Prostate gland (tissue), 2 donors: Measurements from ENCODE around the gene PLCB4. TPM values are rescaled to one million over a fixed set of nuclear protein-coding genes. Genes with fewer than 3 reads are reported as not detected.

Experiments used
- DNase-seq: peaks from one replicate; pipeline ENCODE4 v3.0.0-alpha.2; 2019; ENCODE audit warnings: low spot score
- H3K27ac ChIP-seq, 2 donors: fragments of 200-600 bp; sonication (generic); 2 replicates each; pipeline ENCODE4 v1.5.1; 2017 to 2019
- H3K27me3 ChIP-seq: fragments of 200-600 bp; sonication (generic); replicated peaks from 2 replicates; pipeline ENCODE4 v1.5.1; 2019; ENCODE audit not compliant: insufficient read depth
- H3K36me3 ChIP-seq, 2 donors: fragments of 200-600 bp; sonication (generic); 1 replicate in 1 of 2; 2 replicates in 1 of 2; pipeline versions ENCODE4 v1.5.1 to v1.8.1; 2017 to 2019
- H3K4me1 ChIP-seq: fragments of 200-600 bp; sonication (generic); replicated peaks from 2 replicates; pipeline ENCODE4 v1.5.1; 2019
- H3K4me3 ChIP-seq, 2 donors: fragments of 200-600 bp; sonication (generic); 2 replicates each; pipeline ENCODE4 v1.5.1; 2017 to 2019
- H3K9me3 ChIP-seq: fragments of 200-600 bp; sonication (generic); 2 replicates; pipeline ENCODE4 v1.5.1; 2017
- POLR2A ChIP-seq: fragments of 450-650 bp; IDR thresholded peaks from one replicate; pipeline ENCODE4 v1.6.1; 2016; ENCODE audit warnings: antibody characterized with exemption, mild to moderate bottlenecking
- POLR2AphosphoS5 ChIP-seq: sonication (generic); formaldehyde crosslinking; IDR thresholded peaks from one replicate; pipeline ENCODE4 v1.6.1; 2017; ENCODE audit warnings: antibody characterized with exemption
- WGBS: methylation state at CpG from one replicate; pipeline ENCODE4 v1.1.5; 2018; 5-methylcytosine and 5-hydroxymethylcytosine counted together
- intact Hi-C: fragments of 100-400 bp; cut with DNase I; formaldehyde crosslinking; loops from one replicate; pipeline ENCODE4 v1.14.2; 2022
- total RNA-seq, 2 donors: library from RNA; depleted of rRNA; stranded (reverse); fragments of >200 nt; gene quantifications; one replicate each; pipeline ENCODE4 v1.1.0, GENCODE V29; 2016
- TF ChIP-seq, protein P1 (sequence below), 4 experiments: fragments of 200-600 bp in 2 of 4; fragments of 450-650 bp in 2 of 4; sonication (generic) in 2 of 4; IDR thresholded peaks; 1 replicate in 3 of 4; 2 replicates in 1 of 4; pipeline ENCODE4 v1.5.1; 2016 to 2019; ENCODE audit warnings: antibody characterized with exemption in 4 of 4, mild to moderate bottlenecking in 2 of 4, moderate library complexity in 2 of 4

Gene PLCB4
- total RNA-seq, 2 donors from 2014 or later, result 9.1 to 11.6 TPM

DNA sequence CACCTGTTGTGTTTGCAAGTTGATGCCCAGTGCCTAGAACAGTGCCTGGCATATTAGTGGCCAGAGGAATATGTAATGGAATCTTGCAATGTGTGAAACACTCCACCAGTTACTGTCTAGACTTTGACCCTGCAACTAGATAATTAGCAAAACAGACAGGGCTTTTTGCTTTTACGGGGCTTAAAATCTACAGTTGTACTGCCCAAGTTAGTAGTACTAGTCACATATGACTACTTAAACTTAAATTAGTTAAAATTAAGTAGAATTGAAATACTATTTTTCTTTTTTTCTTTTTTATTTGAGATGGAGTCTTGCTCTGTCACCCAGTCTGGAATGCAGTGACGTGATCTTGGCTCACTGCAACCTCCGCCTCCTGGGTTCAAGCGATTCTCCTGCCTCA, 44.3 kb upstream of the PLCB4 start:
- Histone ChIP-seq H3K4me3 (no peak overlapping the region), H3K27ac (no peak overlapping the region), H3K4me1 (no peaks in the 10 kb centered on the region), H3K27me3 (no peaks in the 10 kb centered on the region), H3K9me3 (no peaks in the 10 kb centered on the region), H3K36me3 (no peaks in the 10 kb centered on the region)
- DNase-seq, result no peak
- intact Hi-C loops, result no loop called here
- TF ChIP-seq, protein P1, sequence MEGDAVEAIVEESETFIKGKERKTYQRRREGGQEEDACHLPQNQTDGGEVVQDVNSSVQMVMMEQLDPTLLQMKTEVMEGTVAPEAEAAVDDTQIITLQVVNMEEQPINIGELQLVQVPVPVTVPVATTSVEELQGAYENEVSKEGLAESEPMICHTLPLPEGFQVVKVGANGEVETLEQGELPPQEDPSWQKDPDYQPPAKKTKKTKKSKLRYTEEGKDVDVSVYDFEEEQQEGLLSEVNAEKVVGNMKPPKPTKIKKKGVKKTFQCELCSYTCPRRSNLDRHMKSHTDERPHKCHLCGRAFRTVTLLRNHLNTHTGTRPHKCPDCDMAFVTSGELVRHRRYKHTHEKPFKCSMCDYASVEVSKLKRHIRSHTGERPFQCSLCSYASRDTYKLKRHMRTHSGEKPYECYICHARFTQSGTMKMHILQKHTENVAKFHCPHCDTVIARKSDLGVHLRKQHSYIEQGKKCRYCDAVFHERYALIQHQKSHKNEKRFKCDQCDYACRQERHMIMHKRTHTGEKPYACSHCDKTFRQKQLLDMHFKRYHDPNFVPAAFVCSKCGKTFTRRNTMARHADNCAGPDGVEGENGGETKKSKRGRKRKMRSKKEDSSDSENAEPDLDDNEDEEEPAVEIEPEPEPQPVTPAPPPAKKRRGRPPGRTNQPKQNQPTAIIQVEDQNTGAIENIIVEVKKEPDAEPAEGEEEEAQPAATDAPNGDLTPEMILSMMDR (IDR thresholded peaks at IDR 0.05), result no peak
- TF ChIP-seq POLR2AphosphoS5 (no peak), POLR2A (no peak)
- 99% methylated on average over 4 of the region's 4 CpGs for WGBS

DNA sequence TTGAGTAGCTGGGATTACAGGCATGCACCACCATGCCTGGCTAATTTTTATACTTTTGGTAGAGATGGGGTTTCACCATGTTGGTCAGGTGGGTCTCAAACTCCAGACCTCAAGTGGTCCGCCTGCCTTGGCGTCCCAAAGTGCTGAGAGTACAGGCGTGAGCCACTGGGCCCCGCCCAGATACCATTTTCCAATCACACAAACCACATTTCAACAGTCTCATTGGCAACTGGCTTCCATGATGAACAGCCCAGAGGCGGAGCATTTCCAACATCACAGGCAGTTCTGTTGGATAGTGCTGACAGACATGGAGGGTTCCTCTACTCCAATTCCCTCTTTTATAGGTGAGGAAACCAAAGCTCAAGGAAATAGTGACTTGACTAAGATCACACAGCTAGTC, 43.9 kb upstream of the PLCB4 start:
- 94% methylated on average over 5 of the region's 5 CpGs for WGBS
- H3K9me3 ChIP-seq, result no peaks in the 10 kb centered on the region
- no peaks in the 10 kb centered on the region for H3K27me3 ChIP-seq
- no peak overlapping the region for H3K27ac ChIP-seq
- H3K4me1 ChIP-seq, result no peaks in the 10 kb centered on the region
- no peak for DNase-seq
- intact Hi-C loops, result no loop called here
- no peaks in the 10 kb centered on the region for H3K36me3 ChIP-seq
- no peak overlapping the region for H3K4me3 ChIP-seq
- no peak for TF ChIP-seq POLR2A
- no peak for TF ChIP-seq POLR2AphosphoS5
- TF ChIP-seq, protein P1 (IDR thresholded peaks at IDR 0.05), result no peak

DNA sequence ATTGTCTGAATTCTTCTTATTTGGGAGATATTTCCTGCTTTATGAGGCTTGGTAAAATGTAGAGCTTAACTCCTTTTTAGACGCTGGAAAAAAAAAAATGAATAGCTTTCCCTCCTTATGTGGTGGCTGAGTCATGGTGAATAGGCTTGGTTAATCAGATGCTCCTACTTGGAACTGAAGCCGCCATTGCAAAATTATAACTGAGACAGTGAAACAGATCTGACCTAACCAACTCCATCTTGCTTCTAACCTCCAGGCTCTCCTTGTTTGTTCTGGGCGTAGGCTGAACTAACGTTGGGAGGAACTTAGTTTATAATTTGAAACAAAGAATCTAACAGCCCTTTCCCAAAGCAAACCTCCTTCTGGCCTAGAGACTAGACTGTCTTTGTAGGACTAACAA, 43.2 kb upstream of the PLCB4 start:
- Histone ChIP-seq H3K9me3 (no peaks in the 10 kb centered on the region), H3K27ac (no peak overlapping the region), H3K4me1 (no peaks in the 10 kb centered on the region), H3K36me3 (no peaks in the 10 kb centered on the region), H3K4me3 (no peak overlapping the region), H3K27me3 (no peaks in the 10 kb centered on the region)
- TF ChIP-seq, protein P1 (IDR thresholded peaks at IDR 0.05), result no peak
- intact Hi-C loops, result no loop called here
- no peak for DNase-seq
- WGBS, result 68% methylated on average over 4 of the region's 4 CpGs

DNA sequence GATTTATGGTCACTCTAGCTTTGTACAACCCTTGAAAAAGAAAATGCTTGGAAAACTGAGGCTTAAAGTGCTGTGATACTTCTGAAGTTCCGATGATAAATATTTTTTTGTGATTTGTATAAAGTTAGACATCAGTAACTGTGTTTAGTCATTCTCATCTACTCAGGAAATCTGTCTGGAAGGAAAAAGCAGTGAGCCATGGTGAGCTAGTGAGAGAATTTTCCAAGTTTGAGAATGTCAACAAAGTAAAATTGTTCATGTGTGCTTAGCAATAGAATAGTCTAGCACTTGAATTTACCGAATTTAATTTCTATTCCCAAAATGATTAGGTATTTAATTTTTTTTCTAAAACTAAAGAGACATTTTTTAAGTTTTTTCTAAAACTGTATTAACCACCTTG, 41.3 kb upstream of the PLCB4 start:
- intact Hi-C loops, result no loop called here
- Histone ChIP-seq H3K4me1 (no peaks in the 10 kb centered on the region), H3K27ac (no peak overlapping the region), H3K36me3 (no peaks in the 10 kb centered on the region), H3K27me3 (no peaks in the 10 kb centered on the region), H3K9me3 (no peaks in the 10 kb centered on the region), H3K4me3 (no peak overlapping the region)
- WGBS, result 89% methylated on average over 2 of the region's 2 CpGs
- no peak for DNase-seq
- TF ChIP-seq, protein P1 (IDR thresholded peaks at IDR 0.05), result no peak
- TF ChIP-seq POLR2AphosphoS5 (no peak), POLR2A (no peak)

DNA sequence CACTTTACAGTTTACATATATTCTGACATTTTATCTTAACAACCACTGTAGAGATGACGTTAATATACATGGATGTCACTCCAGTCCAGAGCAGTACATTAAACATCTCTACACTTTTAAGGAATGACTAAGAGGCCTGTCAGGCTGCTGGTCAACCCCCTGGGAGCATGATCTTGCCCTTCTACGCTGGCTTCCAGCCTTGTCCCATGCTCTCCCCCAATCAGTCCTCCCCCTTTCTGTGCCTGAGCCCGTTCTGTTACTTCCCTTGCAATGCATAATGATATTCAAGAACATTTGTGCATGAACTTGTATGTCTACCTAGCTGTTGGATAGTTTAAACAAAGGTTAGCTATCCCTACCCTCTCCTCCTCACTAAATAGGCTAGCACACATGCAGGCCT, 40.5 kb upstream of the PLCB4 start:
- no peak overlapping the region for H3K27ac ChIP-seq
- TF ChIP-seq POLR2AphosphoS5 (no peak), POLR2A (no peak)
- TF ChIP-seq, protein P1 (IDR thresholded peaks at IDR 0.05), result no peak
- H3K36me3 ChIP-seq, result no peaks in the 10 kb centered on the region
- intact Hi-C loops, result no loop called here
- H3K4me1 ChIP-seq, result no peaks in the 10 kb centered on the region
- H3K27me3 ChIP-seq, result no peaks in the 10 kb centered on the region
- no peak for DNase-seq
- no peak overlapping the region for H3K4me3 ChIP-seq
- no peaks in the 10 kb centered on the region for H3K9me3 ChIP-seq
- 83% methylated on average over 3 of the region's 3 CpGs for WGBS
